GM12878 (cell line): ENCODE measurements around the gene RBM42. TPM values are rescaled to one million over a fixed set of nuclear protein-coding genes. Genes with fewer than 3 reads are reported as not detected.

Experiments used
- ATAC-seq: fragments of 200-7000 bp; cut with Tn5 transposase; 3 replicates; pipeline ENCODE4 v1.9.1; 2020; ENCODE audit warnings: mild to moderate bottlenecking, moderate library complexity
- BruUV-seq: library from RNA; stranded (reverse); fragments of 400-500 nt; replicated peaks from 2 replicates; lab custom pipeline; 2021; lab: Mats Ljungman, UMichigan
- CTCF ChIA-PET: fragments of 300-600 bp; sonication (Branson Sonifier 250); formaldehyde crosslinking; extraction: SDS; loops from one replicate; lab custom pipeline; 2021; ENCODE audit warnings: inconsistent platforms; lab: Yijun Ruan, JAX
- POLR2A ChIA-PET: fragments of 350-600 bp; formaldehyde crosslinking; extraction: SDS; loops from one replicate; lab custom pipeline; 2021; ENCODE audit warnings: inconsistent platforms; lab: Charles Lee
- RAD21 ChIA-PET: fragments of 300-600 bp; sonication (Branson Sonifier 250); formaldehyde crosslinking; loops from one replicate; lab custom pipeline; 2023; ENCODE audit warnings: antibody characterized with exemption; ENCODE audit not compliant: unreplicated experiment; lab: Charles Lee
- SMC1A ChIA-PET: fragments of 300-600 bp; sonication (Branson Sonifier 250); formaldehyde crosslinking; loops from one replicate; lab custom pipeline; 2023; ENCODE audit not compliant: unreplicated experiment, uncharacterized antibody; lab: Charles Lee
- DNase-seq: peaks from one replicate; pipeline ENCODE4 v3.0.0-alpha.2; 2011; ENCODE audit warnings: low read depth, low spot score
- FAIRE-seq: peaks from 3 replicates; lab custom pipeline; 2011; peaks lifted over from hg19 to GRCh38; lab: Jason Lieb, UNC
- H2AFZ ChIP-seq: 2 replicates; pipeline ENCODE4 v1.6.0; 2011; ENCODE audit warnings: low read depth, low read length, control low read depth; ENCODE audit not compliant: control insufficient read depth
- H3K27ac ChIP-seq: 2 replicates; pipeline ENCODE4 v1.5.1; 2011; ENCODE audit warnings: control low read depth; ENCODE audit not compliant: control insufficient read depth, insufficient read depth
- H3K27me3 ChIP-seq, 2 experiments: replicated peaks in 1 of 2; 2 replicates each; pipeline versions ENCODE4 v1.6.0 to v1.6.1; 2011; ENCODE audit warnings: low read length in 1 of 2; ENCODE audit not compliant: control insufficient read depth in 2 of 2, insufficient read depth in 2 of 2
- H3K36me3 ChIP-seq, 2 experiments: 2 replicates each; pipeline ENCODE4 v1.5.1; 2011; ENCODE audit warnings: low read length in 1 of 2; ENCODE audit not compliant: control insufficient read depth in 2 of 2, insufficient read depth in 2 of 2
- H3K4me1 ChIP-seq: 2 replicates; pipeline ENCODE4 v1.6.1; 2011; ENCODE audit warnings: mild to moderate bottlenecking, low read length, moderate library complexity, mixed read lengths; ENCODE audit not compliant: control insufficient read depth, insufficient read depth
- H3K4me2 ChIP-seq: 2 replicates; pipeline ENCODE4 v1.6.0; 2011; ENCODE audit warnings: control low read depth; ENCODE audit not compliant: control insufficient read depth, insufficient read depth
- H3K4me3 ChIP-seq: fragments of 200-600 bp; sonication (generic); 2 replicates; pipeline ENCODE4 v1.5.1; 2016
- H3K79me2 ChIP-seq: 2 replicates; pipeline ENCODE4 v1.6.0; 2011; ENCODE audit warnings: low read length; ENCODE audit not compliant: control insufficient read depth, insufficient read depth
- H3K9ac ChIP-seq: 2 replicates; pipeline ENCODE4 v1.8.0; 2011; ENCODE audit warnings: low read length, control low read depth, mixed read lengths; ENCODE audit not compliant: control insufficient read depth, insufficient read depth
- H3K9me3 ChIP-seq: replicated peaks from 3 replicates; pipeline ENCODE4 v1.5.1; 2011; ENCODE audit warnings: mild to moderate bottlenecking, low read length; ENCODE audit not compliant: control insufficient read depth, insufficient read depth
- H4K20me1 ChIP-seq: 2 replicates; pipeline ENCODE4 v1.6.0; 2011; ENCODE audit not compliant: control insufficient read depth, insufficient read depth
- ASH2L ChIP-seq: fragments of 300-600, 200-600 bp; sonication (generic); IDR thresholded peaks from 2 replicates; pipeline ENCODE4 v1.6.1; 2017; ENCODE audit warnings: low read depth, mild to moderate bottlenecking, borderline replicate concordance
- CEBPZ ChIP-seq: fragments of 150-350 bp; IDR thresholded peaks from 2 replicates; pipeline ENCODE4 v1.6.1; 2016; ENCODE audit warnings: low read depth, low read length
- CREM ChIP-seq: IDR thresholded peaks from 2 replicates; pipeline ENCODE4 v1.6.1; 2014; ENCODE audit warnings: antibody characterized with exemption, low read depth
- DPF2 ChIP-seq: fragments of 450-650 bp; IDR thresholded peaks from 2 replicates; pipeline ENCODE4 v1.6.1; 2017; ENCODE audit warnings: mild to moderate bottlenecking
- E2F4 ChIP-seq: IDR thresholded peaks from 2 replicates; pipeline ENCODE4 v1.6.1; 2012; ENCODE audit warnings: low read depth, low read length, improper control_type of control experiment
- FOXK2 ChIP-seq: fragments of 450-650 bp; IDR thresholded peaks from 2 replicates; pipeline ENCODE4 v1.6.1; 2017; ENCODE audit warnings: mild to moderate bottlenecking, moderate library complexity
- GATAD2B ChIP-seq: fragments of 450-650 bp; conservative IDR thresholded peaks from 2 replicates; pipeline ENCODE4 v1.6.1; 2017; ENCODE audit warnings: low read depth, mild to moderate bottlenecking, moderate library complexity
- HCFC1 ChIP-seq: fragments of 150-350 bp; IDR thresholded peaks from 2 replicates; pipeline ENCODE4 v1.6.1; 2014; ENCODE audit warnings: low read length
- HSF1 ChIP-seq: fragments of 150-350 bp; IDR thresholded peaks from 2 replicates; pipeline ENCODE4 v1.6.1; 2014; ENCODE audit warnings: mild to moderate bottlenecking, low read depth, low read length
- IKZF2 ChIP-seq, 2 experiments: fragments of 450-650 bp; IDR thresholded peaks; 2 replicates each; pipeline ENCODE4 v1.6.1; 2017; ENCODE audit warnings: mild to moderate bottlenecking in 2 of 2, moderate library complexity in 2 of 2
- MLLT1 ChIP-seq: fragments of 450-650 bp; IDR thresholded peaks from 2 replicates; pipeline ENCODE4 v1.6.1; 2016; ENCODE audit warnings: mild to moderate bottlenecking
- MYC ChIP-seq: IDR thresholded peaks from 2 replicates; pipeline ENCODE4 v1.6.1; 2011; ENCODE audit warnings: mild to moderate bottlenecking, low read length, moderate library complexity, inconsistent platforms; ENCODE audit not compliant: insufficient read depth, insufficient replicate concordance, insufficient read length, severe bottlenecking
- NFXL1 ChIP-seq: fragments of 450-650 bp; IDR thresholded peaks from 2 replicates; pipeline ENCODE4 v1.6.1; 2017; ENCODE audit warnings: antibody characterized with exemption, mild to moderate bottlenecking, borderline replicate concordance
- NR2C2 ChIP-seq: IDR thresholded peaks from 2 replicates; pipeline ENCODE4 v1.6.1; 2011; ENCODE audit warnings: borderline replicate concordance, low read depth; ENCODE audit not compliant: control insufficient read depth, insufficient read length
- SIX5 ChIP-seq: IDR thresholded peaks from 2 replicates; pipeline ENCODE4 v1.6.1; 2011; ENCODE audit warnings: mild to moderate bottlenecking, low read depth, low read length, moderate library complexity; ENCODE audit not compliant: severe bottlenecking
- TAF1 ChIP-seq: IDR thresholded peaks from 2 replicates; pipeline ENCODE4 v1.6.1; 2011; ENCODE audit warnings: mild to moderate bottlenecking, low read depth, low read length, borderline replicate concordance
- TARDBP ChIP-seq: IDR thresholded peaks from 2 replicates; pipeline ENCODE4 v1.6.1; 2016; ENCODE audit warnings: borderline replicate concordance
- TBL1XR1 ChIP-seq: IDR thresholded peaks from 2 replicates; pipeline ENCODE4 v1.6.1; 2012; ENCODE audit warnings: low read depth, low read length, improper control_type of control experiment
- WGBS: methylation state at CpG from one replicate; pipeline ENCODE4 v1.1.6; 2016; ENCODE audit warnings: low lambda C conversion rate; ENCODE audit not compliant: insufficient replicate concordance, insufficient coverage; ENCODE audit errors: missing lambda C conversion rate; 5-methylcytosine and 5-hydroxymethylcytosine counted together
- in situ Hi-C: fragments of 300-500 bp; cut with MboI; formaldehyde crosslinking; loops from 9 replicates; pipeline ENCODE4 v1.14.3; 2018; ENCODE audit warnings: mixed read lengths
- intact Hi-C: fragments of 100-400 bp; cut with micrococcal nuclease; formaldehyde crosslinking; loops from one replicate; pipeline ENCODE4 v1.14.2; 2022; ENCODE audit not compliant: unreplicated experiment
- polyA plus RNA-seq, 11 experiments: library from polyadenylated mRNA; depleted of rRNA in 4 of 11; unstranded in 6 of 11; stranded (reverse) in 5 of 11; fragments of >200 nt; fragmentation: Nextera tagmentation in 4 of 11; fragmentation: Illumina TruSeq in 1 of 11; extraction: Ambion mirVana in 4 of 11; extraction: Trizol in 1 of 11; gene quantifications; 1 replicate in 1 of 11; 2 replicates in 10 of 11; pipeline versions ENCODE4 v1.2.1 to v1.2.3, GENCODE V29; 2011 to 2016; ENCODE audit warnings: inconsistent platforms in 2 of 11, missing spikeins in 2 of 11, low read depth in 1 of 11
- total RNA-seq, 4 experiments: library from RNA; depleted of rRNA in 3 of 4; stranded (reverse); fragments of >200 nt in 3 of 4; fragmentation: Illumina TruSeq in 1 of 4; extraction: Trizol in 1 of 4; gene quantifications; 2 replicates each; pipeline versions ENCODE4 v1.2.1 to v1.2.3, GENCODE V29; 2013 to 2021

Gene RBM42
- total and polyA plus RNA-seq, 10 of the 15 experiments (the other 5 are each of a cell fraction or from before 2014, with no cell fraction given), result 4.2 to 117 (median 48.5) TPM

- TF ChIP-seq CREM (no peak), FOXK2 (no peak), MLLT1 (no peak), TARDBP (no peak), DPF2 (no peak)
Measured at GRCh38 chr19:35615036-35615435, 13.8 kb upstream of the RBM42 start (continued).

GRCh38 chr19:35618857-35619256 lies 10.0 kb upstream of the RBM42 start:
- Histone ChIP-seq H3K36me3 (no peaks in the 10 kb centered on the region; a peak in 1 of 4 replicates), H3K9me3 (no peaks in the 10 kb centered on the region), H4K20me1 (no peaks in the 10 kb centered on the region), H3K4me3 (no peak overlapping the region), H2AFZ (no peak overlapping the region), H3K79me2 (no peaks in the 10 kb centered on the region), H3K27me3 (no peaks in the 10 kb centered on the region), H3K4me1 (no peaks in the 10 kb centered on the region), H3K9ac (no peak overlapping the region), H3K27ac (no peak overlapping the region), H3K4me2 (no peak overlapping the region)
- SMC1A ChIA-PET, result no interaction called here
- WGBS, result 89% methylated on average over 7 of the region's 7 CpGs
- DNase-seq (no peak), FAIRE-seq (no peak), ATAC-seq (no peak)
- in situ Hi-C loops, result no loop called here
- RAD21 ChIA-PET, result no interaction called here
- intact Hi-C loops, result no loop called here
- POLR2A ChIA-PET, result no interaction called here
- CTCF ChIA-PET, result no interaction called here
- BruUV-seq, result no TSS peak
- TF ChIP-seq MYC (no peak), CEBPZ (no peak), ASH2L (no peak), SIX5 (no peak), TAF1 (no peak), HSF1 (no peak), HCFC1 (no peak), NR2C2 (no peak), IKZF2 (IDR thresholded peaks at IDR 0.05) (no peak), NFXL1 (no peak), TBL1XR1 (no peak), GATAD2B (no peak), E2F4 (no peak)
